CD14-positive monocyte (primary cell): ENCODE results near the gene METTL25. TPM values are rescaled to one million over a fixed set of nuclear protein-coding genes. Genes with fewer than 3 reads are reported as not detected.
A peak's percentile ranks its signal among the peaks of the same experiment; 100 is the strongest.

ENCODE experiments used
- DNase-seq, 3 donors: peaks; one replicate each; pipeline ENCODE4 v3.0.0-alpha.2; 2011 to 2022
- H2AFZ ChIP-seq: 2 replicates; pipeline ENCODE4 v1.6.0; 2012; ENCODE audit warnings: mild to moderate bottlenecking, low read depth, low read length, inconsistent platforms; ENCODE audit not compliant: insufficient read depth, poor library complexity, severe bottlenecking
- H3K27ac ChIP-seq, 2 donors: 1 replicate in 1 of 2; 2 replicates in 1 of 2; pipeline ENCODE4 v1.5.1; 2012 to 2013; ENCODE audit warnings: low read length in 2 of 2, control low read depth in 1 of 2, inconsistent platforms in 1 of 2, low read depth in 1 of 2, mild to moderate bottlenecking in 1 of 2
- H3K27me3 ChIP-seq, 2 donors: one replicate each; pipeline versions ENCODE4 v1.6.0 to v1.6.1; 2011 to 2013; ENCODE audit warnings: low read length in 2 of 2; ENCODE audit not compliant: control insufficient read depth in 2 of 2, insufficient read depth in 2 of 2
- H3K36me3 ChIP-seq, 2 donors: replicated peaks in 1 of 2; 1 replicate in 1 of 2; 2 replicates in 1 of 2; pipeline versions ENCODE4 v1.5.1 to v1.6.1; 2012 to 2013; ENCODE audit warnings: low read length in 2 of 2, control low read depth in 1 of 2, inconsistent platforms in 1 of 2, mild to moderate bottlenecking in 1 of 2; ENCODE audit not compliant: insufficient read depth in 2 of 2, control insufficient read depth in 1 of 2
- H3K4me1 ChIP-seq, 2 donors: 1 replicate in 1 of 2; 2 replicates in 1 of 2; pipeline versions ENCODE4 v1.5.1 to v1.6.1; 2012 to 2013; ENCODE audit warnings: low read length in 2 of 2, control low read depth in 1 of 2, inconsistent platforms in 1 of 2, mild to moderate bottlenecking in 1 of 2, moderate library complexity in 1 of 2; ENCODE audit not compliant: insufficient read depth in 2 of 2, control insufficient read depth in 1 of 2
- H3K4me2 ChIP-seq: replicated peaks from 2 replicates; pipeline ENCODE3; 2012; ENCODE audit warnings: low read length, moderate library complexity, mild to moderate bottlenecking; ENCODE audit not compliant: poor library complexity, severe bottlenecking; ENCODE audit errors: extremely low read depth
- H3K4me3 ChIP-seq, 3 experiments: fragments of 200-600 bp in 1 of 3; sonication (generic) in 1 of 3; replicated peaks in 1 of 3; 1 replicate in 2 of 3; 2 replicates in 1 of 3; pipeline ENCODE4 v1.5.1; 2011 to 2013; ENCODE audit warnings: low read length in 3 of 3, mild to moderate bottlenecking in 3 of 3, control low read depth in 2 of 3, low read depth in 2 of 3, inconsistent platforms in 1 of 3, moderate library complexity in 1 of 3
- H3K79me2 ChIP-seq: 2 replicates; pipeline ENCODE4 v1.6.0; 2012; ENCODE audit warnings: mild to moderate bottlenecking, control low read depth, inconsistent platforms, low read length, moderate library complexity; ENCODE audit not compliant: insufficient read depth
- H3K9ac ChIP-seq: 2 replicates; pipeline ENCODE4 v1.6.0; 2017; ENCODE audit warnings: low read length, mild to moderate bottlenecking; ENCODE audit not compliant: insufficient read depth, poor library complexity, severe bottlenecking
- H3K9me3 ChIP-seq, 2 donors: replicated peaks in 1 of 2; 1 replicate in 1 of 2; 2 replicates in 1 of 2; pipeline versions ENCODE4 v1.5.1 to v1.6.1; 2012 to 2013; ENCODE audit warnings: low read length in 2 of 2, control low read depth in 1 of 2; ENCODE audit not compliant: control insufficient read depth in 1 of 2, insufficient read depth in 1 of 2
- H4K20me1 ChIP-seq: 2 replicates; pipeline ENCODE4 v1.6.0; 2012; ENCODE audit warnings: mild to moderate bottlenecking, low read length, control low read depth, moderate library complexity; ENCODE audit not compliant: insufficient read depth
- H3K27ac Mint-ChIP-seq, 7 donors: one replicate each; pipeline ENCODE4 v1.8.0; 2020; ENCODE audit warnings: mild to moderate bottlenecking in 7 of 7, mixed read lengths in 7 of 7, moderate library complexity in 6 of 7, inconsistent platforms in 2 of 7
- H3K27me3 Mint-ChIP-seq, 3 donors: one replicate each; pipeline ENCODE4 v1.8.0; 2021 to 2022; ENCODE audit warnings: low read depth in 3 of 3, mild to moderate bottlenecking in 3 of 3, mixed read lengths in 3 of 3, moderate library complexity in 3 of 3, inconsistent platforms in 1 of 3
- H3K36me3 Mint-ChIP-seq, 2 donors: one replicate each; pipeline ENCODE4 v1.8.0; 2020; ENCODE audit warnings: mixed read lengths in 2 of 2, inconsistent platforms in 1 of 2, mild to moderate bottlenecking in 1 of 2
- H3K4me1 Mint-ChIP-seq: one replicate; pipeline ENCODE4 v1.8.0; 2020; ENCODE audit warnings: mild to moderate bottlenecking, mixed read lengths
- H3K4me3 Mint-ChIP-seq, 2 donors: one replicate each; pipeline ENCODE4 v1.8.0; 2020; ENCODE audit warnings: mild to moderate bottlenecking in 2 of 2, mixed read lengths in 2 of 2, moderate library complexity in 1 of 2
- H3K9me3 Mint-ChIP-seq, 7 donors: one replicate each; pipeline ENCODE4 v1.8.0; 2020 to 2022; ENCODE audit warnings: mixed read lengths in 7 of 7, mild to moderate bottlenecking in 6 of 7, moderate library complexity in 6 of 7, inconsistent platforms in 2 of 7
- CTCF ChIP-seq: fragments of 200-600 bp; IDR thresholded peaks from one replicate; pipeline ENCODE4 v1.8.0; 2022; ENCODE audit warnings: antibody characterized with exemption, mild to moderate bottlenecking
- WGBS: methylation state at CpG from one replicate; pipeline ENCODE4 v1.1.5; 2013; ENCODE audit warnings: missing lambda C conversion rate; ENCODE audit not compliant: insufficient coverage; 5-methylcytosine and 5-hydroxymethylcytosine counted together
- intact Hi-C, 2 donors: fragments of 100-400 bp; cut with micrococcal nuclease; formaldehyde crosslinking; loops; one replicate each; pipeline versions ENCODE4 v1.15.0 to v1.15.1; 2023
- polyA plus RNA-seq, 3 donors: library from polyadenylated mRNA; depleted of rRNA in 1 of 3; unstranded in 2 of 3; stranded (reverse) in 1 of 3; fragments of 300-500 nt in 2 of 3; fragments of >200 nt in 1 of 3; fragmentation: Illumina TruSeq in 2 of 3; gene quantifications; 1 replicate in 2 of 3; 2 replicates in 1 of 3; pipeline ENCODE4 v1.2.3, GENCODE V29; 2012 to 2021

The METTL25 gene
- polyA plus RNA-seq, 3 donors, result 7.0 to 12.2 (median 8.1) TPM

- no peak for TF ChIP-seq CTCF
- no peak overlapping the region for H3K4me2 ChIP-seq
- no peak overlapping the region for H3K27ac ChIP-seq
- Mint-ChIP-seq H3K9me3 (no peaks in the 10 kb centered on the region), H3K4me3 (no peak overlapping the region), H3K36me3 (peaks cover 38 to 56% of the 10 kb centered on the region in 2 donors), H3K4me1 (no peaks in the 10 kb centered on the region), H3K27me3 (no peaks in the 10 kb centered on the region), H3K27ac (peak overlapping the region in 1 of 7 donors; percentile 57)
- H3K27me3 ChIP-seq, result no peaks in the 10 kb centered on the region
- no peak for DNase-seq
- H3K9me3 ChIP-seq, result no peaks in the 10 kb centered on the region
- no peaks in the 10 kb centered on the region for H3K79me2 ChIP-seq
- H3K9ac ChIP-seq, result no peak overlapping the region
- H3K4me1 ChIP-seq, result no peaks in the 10 kb centered on the region
- intact Hi-C loops, result loop anchor here in 1 of 2 donors (10.0 kb wide), 1 partner anchor 405 kb away; no protein-coding TSS in a partner anchor
- no peaks in the 10 kb centered on the region for H4K20me1 ChIP-seq
- WGBS, result 100% methylated on average over 3 of the region's 3 CpGs
- H2AFZ ChIP-seq, result no peak overlapping the region
- H3K4me3 ChIP-seq, result no peak overlapping the region
- H3K36me3 ChIP-seq, result peaks cover 40 to 57% of the 10 kb centered on the region in 2 donors
These were observed 8.2 kb upstream of the METTL25 start for GRCh38 chr12:82350161-82350560.

- peaks cover 51 to 70% of the 10 kb centered on the region in 2 donors for H3K36me3 ChIP-seq
- H3K9me3 Mint-ChIP-seq, result no peaks in the 10 kb centered on the region
- H3K9ac ChIP-seq, result no peak overlapping the region
- intact Hi-C loops, result loop anchor here in 1 of 2 donors (10.0 kb wide), 1 partner anchor 407 kb away; no protein-coding TSS in a partner anchor
- H3K27me3 Mint-ChIP-seq, result no peaks in the 10 kb centered on the region
- H3K4me3 ChIP-seq, result no peak overlapping the region
- no peaks in the 10 kb centered on the region for H3K27me3 ChIP-seq
- no peak for TF ChIP-seq CTCF
- H3K4me1 Mint-ChIP-seq, result no peaks in the 10 kb centered on the region
- peaks cover 9% of the 10 kb centered on the region for H3K79me2 ChIP-seq
- peaks cover 49 to 69% of the 10 kb centered on the region in 2 donors for H3K36me3 Mint-ChIP-seq
- no peak overlapping the region for H3K4me3 Mint-ChIP-seq
- no peaks in the 10 kb centered on the region for H4K20me1 ChIP-seq
- peaks cover 0 to 4% of the 10 kb centered on the region in 2 donors for H3K4me1 ChIP-seq
- H3K9me3 ChIP-seq, result no peaks in the 10 kb centered on the region
- no peak overlapping the region for H2AFZ ChIP-seq
- H3K27ac Mint-ChIP-seq, result no peak overlapping the region
- no peak for DNase-seq
- no peak overlapping the region for H3K4me2 ChIP-seq
- no peak overlapping the region for H3K27ac ChIP-seq
- 100% methylated on average over 5 of the region's 6 CpGs for WGBS
These were observed 6.9 kb upstream of the METTL25 start for GRCh38 chr12:82351390-82351789.
